ENCODE results near the gene ATP2B2. TPM values are rescaled to one million over a fixed set of nuclear protein-coding genes. Genes with fewer than 3 reads are reported as not detected.

ATP2B2 gene
- total and polyA plus RNA-seq, 12 donors, result 0.37 to 3.0 (median 1.6) TPM

GRCh38 chr3:10417847-10418246 lies 87.5 kb downstream of the ATP2B2 start:
- no peaks in the 10 kb centered on the region for H3K27me3 ChIP-seq
- intact Hi-C loops (cut with DNase I), result loop anchor here in 1 of 2 donors (2.0 kb wide), 1 partner anchor 321 kb away; no protein-coding TSS in a partner anchor
- H3K27ac ChIP-seq, result no peak overlapping the region
- H3K9me3 ChIP-seq (replicated peaks in 1 of 3), result no peaks in the 10 kb centered on the region
- H3K4me3 ChIP-seq, result no peak overlapping the region
- peak in 2 of 7 donors; percentile 19 to 24 for DNase-seq
- no peaks in the 10 kb centered on the region for H3K4me1 ChIP-seq (replicated peaks in 1 of 2)
- no peaks in the 10 kb centered on the region for H3K36me3 ChIP-seq (replicated peaks in 1 of 2)
- peak in 5 of 6 experiments; percentile 29 to 49 (median 38) for TF ChIP-seq CTCF (IDR thresholded peaks at IDR 0.05)
- TF ChIP-seq POLR2A (IDR thresholded peaks at IDR 0.05), result no peak
- 89 to 95% (median 93%) methylated on average over 2 of the region's 2 CpGs for WGBS, 4 donors

- Histone ChIP-seq H3K4me3 (no peak overlapping the region), H3K4me1 (replicated peaks in 1 of 2) (no peaks in the 10 kb centered on the region), H3K27me3 (no peaks in the 10 kb centered on the region), H3K9me3 (replicated peaks in 1 of 3) (no peaks in the 10 kb centered on the region), H3K36me3 (replicated peaks in 1 of 2) (no peaks in the 10 kb centered on the region), H3K27ac (no peak overlapping the region)
- intact Hi-C loops (cut with DNase I), result no loop called here
- 65 to 72% (median 67%) methylated on average over 6 to 19 of the region's 19 CpGs for WGBS, 4 donors
- no peak for TF ChIP-seq CTCF (IDR thresholded peaks at IDR 0.05)
- no peak for DNase-seq
Observed at GRCh38 chr3:10416730-10417300, 88.6 kb downstream of the ATP2B2 start.

GRCh38 chr3:10413041-10413440 lies 92.3 kb downstream of the ATP2B2 start:
- no peak for DNase-seq
- Histone ChIP-seq H3K27ac (no peak overlapping the region), H3K27me3 (no peaks in the 10 kb centered on the region), H3K9me3 (replicated peaks in 1 of 3) (no peaks in the 10 kb centered on the region), H3K4me3 (no peak overlapping the region), H3K4me1 (replicated peaks in 1 of 2) (no peaks in the 10 kb centered on the region), H3K36me3 (replicated peaks in 1 of 2) (no peaks in the 10 kb centered on the region)
- no peak for TF ChIP-seq CTCF (IDR thresholded peaks at IDR 0.05)
- no peak for TF ChIP-seq POLR2A (IDR thresholded peaks at IDR 0.05)
- WGBS, 4 donors, result 83 to 100% (median 96%) methylated on average over 2 to 4 of the region's 4 CpGs
- intact Hi-C loops (cut with DNase I), result no loop called here

- no peaks in the 10 kb centered on the region for H3K4me1 ChIP-seq (replicated peaks in 1 of 2)
- WGBS, 4 donors, result 94 to 97% (median 94%) methylated on average over 7 to 9 of the region's 9 CpGs
- H3K27ac ChIP-seq, result no peak overlapping the region
- DNase-seq, result no peak
- TF ChIP-seq CTCF (IDR thresholded peaks at IDR 0.05), result no peak
- TF ChIP-seq POLR2A (IDR thresholded peaks at IDR 0.05), result no peak
- no peaks in the 10 kb centered on the region for H3K36me3 ChIP-seq (replicated peaks in 1 of 2)
- no peaks in the 10 kb centered on the region for H3K9me3 ChIP-seq (replicated peaks in 1 of 3)
- intact Hi-C loops (cut with DNase I), result no loop called here
- no peaks in the 10 kb centered on the region for H3K27me3 ChIP-seq
- H3K4me3 ChIP-seq, result no peak overlapping the region
Observed at GRCh38 chr3:10411598-10412332, 93.6 kb downstream of the ATP2B2 start.
